Lower leg skin (tissue), 4 donors: ENCODE measurements around the gene SSTR4. TPM values are rescaled to one million over a fixed set of nuclear protein-coding genes. Genes with fewer than 3 reads are reported as not detected.

Experiments used
- DNase-seq, 2 donors: peaks; one replicate each; pipeline ENCODE4 v3.0.0-alpha.2; 2019; ENCODE audit warnings: low spot score in 2 of 2
- H3K4me3 ChIP-seq: fragments of 200-600 bp; sonication (generic); 2 replicates; pipeline ENCODE4 v1.5.1; 2017; ENCODE audit warnings: mild to moderate bottlenecking, low read depth; ENCODE audit not compliant: poor library complexity, severe bottlenecking
- CTCF ChIP-seq, 3 donors: fragments of 450-650 bp; IDR thresholded peaks; one replicate each; pipeline ENCODE4 v1.5.1; 2016; ENCODE audit warnings: antibody characterized with exemption in 3 of 3, mild to moderate bottlenecking in 3 of 3, moderate library complexity in 2 of 3
- POLR2A ChIP-seq, 2 donors: fragments of 450-650 bp; IDR thresholded peaks; one replicate each; pipeline ENCODE4 v1.6.1; 2016 to 2017; ENCODE audit warnings: antibody characterized with exemption in 2 of 2, mild to moderate bottlenecking in 1 of 2, moderate library complexity in 1 of 2
- WGBS, 2 donors: methylation state at CpG; one replicate each; pipeline ENCODE4 v1.1.5; 2018; 5-methylcytosine and 5-hydroxymethylcytosine counted together
- intact Hi-C: fragments of 100-400 bp; cut with DNase I; formaldehyde crosslinking; loops from one replicate; pipeline ENCODE4 v1.15.0; 2023; ENCODE audit warnings: low total_unique reads
- total RNA-seq, 4 donors: library from RNA; depleted of rRNA; stranded (reverse); fragments of >200 nt; gene quantifications; one replicate each; pipeline ENCODE4 v1.1.0, GENCODE V29; 2016

The SSTR4 gene
- total RNA-seq, 4 donors from 2014 or later, result not detected

DNA sequence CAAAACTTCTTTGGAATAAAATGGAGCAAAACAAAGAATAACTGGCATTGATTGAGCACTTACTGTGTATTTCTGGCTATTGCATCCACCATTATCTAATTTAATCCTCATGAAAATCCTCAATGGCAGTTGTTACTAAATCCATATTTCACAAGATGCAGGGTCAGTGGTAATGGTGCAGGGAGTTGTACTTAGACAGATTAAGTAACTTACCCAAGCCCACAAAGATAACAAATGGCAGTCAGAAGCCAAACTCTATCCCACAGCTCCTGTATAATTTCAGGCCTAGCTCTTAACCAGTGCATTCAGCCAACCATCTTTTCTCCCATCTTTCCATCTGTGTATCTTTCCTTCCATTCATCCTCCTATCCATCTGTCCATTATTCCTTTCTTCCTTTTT is 29.3 kb upstream of the SSTR4 start:
- H3K4me3 ChIP-seq, result no peak overlapping the region
- intact Hi-C loops, result no loop called here
- TF ChIP-seq CTCF (IDR thresholded peaks at IDR 0.05), result no peak
- no peak for TF ChIP-seq POLR2A (IDR thresholded peaks at IDR 0.05)
- no peak for DNase-seq

- no peak overlapping the region for H3K4me3 ChIP-seq
- DNase-seq, result no peak
- intact Hi-C loops, result no loop called here
- no peak for TF ChIP-seq CTCF (IDR thresholded peaks at IDR 0.05)
- no peak for TF ChIP-seq POLR2A (IDR thresholded peaks at IDR 0.05)
- WGBS, 2 donors, result 72% methylated on average over 3 of the region's 3 CpGs
Measured at GRCh38 chr20:23007462-23007861, 27.6 kb upstream of the SSTR4 start.

- TF ChIP-seq CTCF (IDR thresholded peaks at IDR 0.05) (no peak), POLR2A (IDR thresholded peaks at IDR 0.05) (no peak)
- no peak overlapping the region for H3K4me3 ChIP-seq
- intact Hi-C loops, result no loop called here
- DNase-seq, result no peak
- 94% methylated on average over 9 of the region's 9 CpGs for WGBS, 2 donors
Measured at GRCh38 chr20:23007886-23008655, 27.0 kb upstream of the SSTR4 start.

GRCh38 chr20:23008667-23009066 is 26.4 kb upstream of the SSTR4 start:
- no peak for DNase-seq
- intact Hi-C loops, result no loop called here
- TF ChIP-seq POLR2A (IDR thresholded peaks at IDR 0.05) (no peak), CTCF (IDR thresholded peaks at IDR 0.05) (no peak)
- no peak overlapping the region for H3K4me3 ChIP-seq
- 89 to 97% methylated on average over 2 of the region's 2 CpGs for WGBS, 2 donors

- H3K4me3 ChIP-seq, result no peak overlapping the region
- TF ChIP-seq CTCF (IDR thresholded peaks at IDR 0.05) (no peak), POLR2A (IDR thresholded peaks at IDR 0.05) (no peak)
- intact Hi-C loops, result no loop called here
- 16 to 25% methylated on average over 3 of the region's 3 CpGs for WGBS, 2 donors
- no peak for DNase-seq
Measured at GRCh38 chr20:23009636-23010035, 25.5 kb upstream of the SSTR4 start.

- WGBS, 2 donors, result 69 to 80% methylated on average over 4 to 5 of the region's 5 CpGs
- no peak for DNase-seq
- intact Hi-C loops, result no loop called here
- TF ChIP-seq CTCF (IDR thresholded peaks at IDR 0.05), result no peak
- no peak for TF ChIP-seq POLR2A (IDR thresholded peaks at IDR 0.05)
- H3K4me3 ChIP-seq, result no peak overlapping the region
Measured at GRCh38 chr20:23010096-23010495, 25.0 kb upstream of the SSTR4 start.
